ENCODE measurements around the gene FAM110D.

FAM110D gene

GRCh38 chr1:26145041-26145959 lies 13.6 kb upstream of the FAM110D start:
- H3K27me3 ChIP-seq (ENCODE audit: insufficient read depth, low read length), result peaks cover 4% of the 10 kb centered on the region
- H2AFZ ChIP-seq (ENCODE audit: low read depth, low read length), result no peak overlapping the region
- no peaks in the 10 kb centered on the region for H3K4me1 ChIP-seq (ENCODE audit: insufficient read depth, low read length)
- no peak overlapping the region for H3K4me3 ChIP-seq (ENCODE audit: low read length)
- H3K36me3 ChIP-seq (ENCODE audit: insufficient read depth, low read length), result no peaks in the 10 kb centered on the region
- H3K9me3 ChIP-seq (ENCODE audit: low read length), result no peaks in the 10 kb centered on the region

GRCh38 chr1:26145960-26146294 lies 13.0 kb upstream of the FAM110D start:
- peaks cover 7% of the 10 kb centered on the region for H3K27me3 ChIP-seq (ENCODE audit: insufficient read depth, low read length)
- no peaks in the 10 kb centered on the region for H3K4me1 ChIP-seq (ENCODE audit: insufficient read depth, low read length)
- H3K36me3 ChIP-seq (ENCODE audit: insufficient read depth, low read length), result no peaks in the 10 kb centered on the region
- H2AFZ ChIP-seq (ENCODE audit: low read depth, low read length), result no peak overlapping the region
- H3K9me3 ChIP-seq (ENCODE audit: low read length), result no peaks in the 10 kb centered on the region
- no peak overlapping the region for H3K4me3 ChIP-seq (ENCODE audit: low read length)

- Histone ChIP-seq H3K36me3 (ENCODE audit: insufficient read depth, low read length) (no peaks in the 10 kb centered on the region), H3K4me1 (ENCODE audit: insufficient read depth, low read length) (no peaks in the 10 kb centered on the region), H3K4me3 (ENCODE audit: low read length) (no peak overlapping the region), H3K9me3 (ENCODE audit: low read length) (no peaks in the 10 kb centered on the region), H2AFZ (ENCODE audit: low read depth, low read length) (no peak overlapping the region), H3K27me3 (ENCODE audit: insufficient read depth, low read length) (peaks cover 5% of the 10 kb centered on the region)
These were observed 10.0 kb upstream of the FAM110D start for GRCh38 chr1:26148887-26149286.

GRCh38 chr1:26153966-26154532 lies 4.8 kb upstream of the FAM110D start:
- H3K9me3 ChIP-seq (ENCODE audit: low read length), result no peaks in the 10 kb centered on the region
- no peak overlapping the region for H2AFZ ChIP-seq (ENCODE audit: low read depth, low read length)
- H3K36me3 ChIP-seq (ENCODE audit: insufficient read depth, low read length), result no peaks in the 10 kb centered on the region
- no peak overlapping the region for H3K4me3 ChIP-seq (ENCODE audit: low read length)
- H3K4me1 ChIP-seq (ENCODE audit: insufficient read depth, low read length), result peaks cover 32% of the 10 kb centered on the region
- peaks cover 20% of the 10 kb centered on the region for H3K27me3 ChIP-seq (ENCODE audit: insufficient read depth, low read length)

GRCh38 chr1:26154750-26155149 lies 4.1 kb upstream of the FAM110D start:
- Histone ChIP-seq H3K9me3 (ENCODE audit: low read length) (no peaks in the 10 kb centered on the region), H2AFZ (ENCODE audit: low read depth, low read length) (peak overlapping the region; percentile 21), H3K27me3 (ENCODE audit: insufficient read depth, low read length) (peaks cover 20% of the 10 kb centered on the region), H3K4me1 (ENCODE audit: insufficient read depth, low read length) (peaks cover 38% of the 10 kb centered on the region), H3K36me3 (ENCODE audit: insufficient read depth, low read length) (no peaks in the 10 kb centered on the region), H3K4me3 (ENCODE audit: low read length) (peak overlapping the region; percentile 10)

GRCh38 chr1:26155370-26156284 lies 3.3 kb upstream of the FAM110D start:
- H3K4me3 ChIP-seq (ENCODE audit: low read length), result peak overlapping the region; percentile 10
- peaks cover 39% of the 10 kb centered on the region for H3K4me1 ChIP-seq (ENCODE audit: insufficient read depth, low read length)
- no peaks in the 10 kb centered on the region for H3K36me3 ChIP-seq (ENCODE audit: insufficient read depth, low read length)
- peak overlapping the region; percentile 21 for H2AFZ ChIP-seq (ENCODE audit: low read depth, low read length)
- H3K9me3 ChIP-seq (ENCODE audit: low read length), result no peaks in the 10 kb centered on the region
- H3K27me3 ChIP-seq (ENCODE audit: insufficient read depth, low read length), result peaks cover 15% of the 10 kb centered on the region

- Histone ChIP-seq H2AFZ (ENCODE audit: low read depth, low read length) (no peak overlapping the region), H3K9me3 (ENCODE audit: low read length) (no peaks in the 10 kb centered on the region), H3K4me1 (ENCODE audit: insufficient read depth, low read length) (peaks cover 39% of the 10 kb centered on the region), H3K27me3 (ENCODE audit: insufficient read depth, low read length) (peaks cover 15% of the 10 kb centered on the region), H3K4me3 (ENCODE audit: low read length) (no peak overlapping the region), H3K36me3 (ENCODE audit: insufficient read depth, low read length) (no peaks in the 10 kb centered on the region)
These were observed 2.4 kb upstream of the FAM110D start for GRCh38 chr1:26156285-26157038.

GRCh38 chr1:26158271-26158907 lies 490 bp upstream of the FAM110D start:
- Histone ChIP-seq H3K36me3 (ENCODE audit: insufficient read depth, low read length) (no peaks in the 10 kb centered on the region), H3K27me3 (ENCODE audit: insufficient read depth, low read length) (peaks cover 15% of the 10 kb centered on the region), H3K9me3 (ENCODE audit: low read length) (no peaks in the 10 kb centered on the region), H2AFZ (ENCODE audit: low read depth, low read length) (no peak overlapping the region), H3K4me3 (ENCODE audit: low read length) (no peak overlapping the region), H3K4me1 (ENCODE audit: insufficient read depth, low read length) (peaks cover 39% of the 10 kb centered on the region)

GRCh38 chr1:26159743-26160039 lies 812 bp downstream of the FAM110D start:
- Histone ChIP-seq H3K27me3 (ENCODE audit: insufficient read depth, low read length) (peaks cover 15% of the 10 kb centered on the region), H3K36me3 (ENCODE audit: insufficient read depth, low read length) (no peaks in the 10 kb centered on the region), H2AFZ (ENCODE audit: low read depth, low read length) (no peak overlapping the region), H3K4me3 (ENCODE audit: low read length) (no peak overlapping the region), H3K4me1 (ENCODE audit: insufficient read depth, low read length) (peaks cover 39% of the 10 kb centered on the region), H3K9me3 (ENCODE audit: low read length) (no peaks in the 10 kb centered on the region)

- H3K4me3 ChIP-seq (ENCODE audit: low read length), result no peak overlapping the region
- H3K27me3 ChIP-seq (ENCODE audit: insufficient read depth, low read length), result peaks cover 7% of the 10 kb centered on the region
- H3K4me1 ChIP-seq (ENCODE audit: insufficient read depth, low read length), result peaks cover 28% of the 10 kb centered on the region
- no peaks in the 10 kb centered on the region for H3K9me3 ChIP-seq (ENCODE audit: low read length)
- H3K36me3 ChIP-seq (ENCODE audit: insufficient read depth, low read length), result no peaks in the 10 kb centered on the region
- H2AFZ ChIP-seq (ENCODE audit: low read depth, low read length), result no peak overlapping the region
These were observed 1.9 kb downstream of the FAM110D start for GRCh38 chr1:26160527-26161414.

- Histone ChIP-seq H3K27me3 (ENCODE audit: insufficient read depth, low read length) (peaks cover 5% of the 10 kb centered on the region), H3K36me3 (ENCODE audit: insufficient read depth, low read length) (no peaks in the 10 kb centered on the region), H3K9me3 (ENCODE audit: low read length) (no peaks in the 10 kb centered on the region), H3K4me1 (ENCODE audit: insufficient read depth, low read length) (peaks cover 21% of the 10 kb centered on the region), H3K4me3 (ENCODE audit: low read length) (no peak overlapping the region), H2AFZ (ENCODE audit: low read depth, low read length) (no peak overlapping the region)
These were observed 2.7 kb downstream of the FAM110D start for GRCh38 chr1:26161415-26162219.

Data from neuron (in vitro differentiated cells).